Activated CD4-positive, CD25-positive, alpha-beta regulatory T cell treated with anti-CD3 and anti-CD28 coated beads, Interleukin-2, amount 50 U/mL, for 72 hours (primary cell): ENCODE results near the gene RPL22L1.
"Not testable (repeated sequence)": the region's sequence is repeated elsewhere in the genome, so short reads cannot be mapped to it uniquely, and the experiment has no call there.

Experiments
- DNase-seq: peaks from one replicate; pipeline ENCODE4 v3.0.0; 2021

RPL22L1 gene

GRCh38 chr3:170823562-170823961, 46.4 kb downstream of the RPL22L1 start:
- DNase-seq = not testable (repeated sequence)

- DNase-seq = not testable (repeated sequence)
Observed at GRCh38 chr3:170818325-170818724, 51.7 kb downstream of the RPL22L1 start.

GRCh38 chr3:170817471-170817870, 52.5 kb downstream of the RPL22L1 start:
- not testable (repeated sequence) for DNase-seq

GRCh38 chr3:170816841-170817240, 53.2 kb downstream of the RPL22L1 start:
- DNase-seq = no peak

- DNase-seq = no peak
Observed at GRCh38 chr3:170816341-170816740, 53.7 kb downstream of the RPL22L1 start.

GRCh38 chr3:170815936-170816335, 54.1 kb downstream of the RPL22L1 start:
- no peak for DNase-seq

- DNase-seq = no peak
Observed at GRCh38 chr3:170815340-170815739, 54.7 kb downstream of the RPL22L1 start.
